ENCODE results near the gene REPS1.
A peak's percentile ranks its signal among the peaks of the same experiment; 100 is the strongest.
"Not testable (repeated sequence)": the region's sequence is repeated elsewhere in the genome, so short reads cannot be mapped to it uniquely, and the experiment has no call there.

REPS1 gene

GRCh38 chr6:138997136-138997535 lies 9.1 kb upstream of the REPS1 start:
- no peak for DNase-seq
- Mint-ChIP-seq H3K4me1 (peaks cover 9% of the 10 kb centered on the region), H3K9me3 (no peaks in the 10 kb centered on the region), H3K4me3 (no peak overlapping the region), H3K36me3 (ENCODE audit: low read depth) (no peaks in the 10 kb centered on the region), H3K27me3 (ENCODE audit: low read depth, poor library complexity) (peaks cover 10% of the 10 kb centered on the region), H3K27ac (no peak overlapping the region)
- TF ChIP-seq CTCF (IDR thresholded peaks at IDR 0.05) = no peak

- H3K9me3 Mint-ChIP-seq = no peaks in the 10 kb centered on the region
- TF ChIP-seq CTCF (IDR thresholded peaks at IDR 0.05) = no peak
- peaks cover 9% of the 10 kb centered on the region for H3K4me1 Mint-ChIP-seq
- H3K36me3 Mint-ChIP-seq (ENCODE audit: low read depth) = no peaks in the 10 kb centered on the region
- peaks cover 10% of the 10 kb centered on the region for H3K27me3 Mint-ChIP-seq (ENCODE audit: low read depth, poor library complexity)
- H3K27ac Mint-ChIP-seq = no peak overlapping the region
- no peak for DNase-seq
- no peak overlapping the region for H3K4me3 Mint-ChIP-seq
Observed at GRCh38 chr6:138996524-138996923, 8.5 kb upstream of the REPS1 start.

- not testable (repeated sequence) for H3K4me3 Mint-ChIP-seq; H3K27ac Mint-ChIP-seq; H3K36me3 Mint-ChIP-seq (ENCODE audit: low read depth); DNase-seq; H3K9me3 Mint-ChIP-seq
- peaks cover 14% of the 10 kb centered on the region for H3K27me3 Mint-ChIP-seq (ENCODE audit: low read depth, poor library complexity)
- peaks cover 24% of the 10 kb centered on the region for H3K4me1 Mint-ChIP-seq
Observed at GRCh38 chr6:138993410-138993809, 5.4 kb upstream of the REPS1 start.

- H3K4me3 Mint-ChIP-seq; H3K9me3 Mint-ChIP-seq; DNase-seq; H3K36me3 Mint-ChIP-seq (ENCODE audit: low read depth); H3K27ac Mint-ChIP-seq: not testable (repeated sequence)
- Mint-ChIP-seq H3K4me1 (peaks cover 25% of the 10 kb centered on the region), H3K27me3 (ENCODE audit: low read depth, poor library complexity) (peaks cover 11% of the 10 kb centered on the region)
Observed at GRCh38 chr6:138992965-138993364, 4.9 kb upstream of the REPS1 start.

- no peak for TF ChIP-seq CTCF (IDR thresholded peaks at IDR 0.05)
- H3K36me3 Mint-ChIP-seq (ENCODE audit: low read depth) = no peaks in the 10 kb centered on the region
- peaks cover 8% of the 10 kb centered on the region for H3K27me3 Mint-ChIP-seq (ENCODE audit: low read depth, poor library complexity)
- no peaks in the 10 kb centered on the region for H3K9me3 Mint-ChIP-seq
- peaks cover 25% of the 10 kb centered on the region for H3K4me1 Mint-ChIP-seq
- H3K4me3 Mint-ChIP-seq = no peak overlapping the region
- H3K27ac Mint-ChIP-seq = no peak overlapping the region
- no peak for DNase-seq
Observed at GRCh38 chr6:138991206-138991605, 3.2 kb upstream of the REPS1 start.

- TF ChIP-seq CTCF (IDR thresholded peaks at IDR 0.05) = no peak
- Mint-ChIP-seq H3K27me3 (ENCODE audit: low read depth, poor library complexity) (peaks cover 4% of the 10 kb centered on the region), H3K4me3 (no peak overlapping the region), H3K27ac (no peak overlapping the region), H3K9me3 (no peaks in the 10 kb centered on the region), H3K36me3 (ENCODE audit: low read depth) (no peaks in the 10 kb centered on the region), H3K4me1 (peaks cover 25% of the 10 kb centered on the region)
- DNase-seq = no peak
Observed at GRCh38 chr6:138989098-138989983, 1.3 kb upstream of the REPS1 start.

- Mint-ChIP-seq H3K27ac (no peak overlapping the region), H3K27me3 (ENCODE audit: low read depth, poor library complexity) (peaks cover 4% of the 10 kb centered on the region), H3K9me3 (no peaks in the 10 kb centered on the region), H3K36me3 (ENCODE audit: low read depth) (no peaks in the 10 kb centered on the region), H3K4me1 (peaks cover 24% of the 10 kb centered on the region), H3K4me3 (peak overlapping the region; percentile 88)
- no peak for DNase-seq
- TF ChIP-seq CTCF (IDR thresholded peaks at IDR 0.05) = peak; percentile 27
Observed at GRCh38 chr6:138988469-138988834, 399 bp upstream of the REPS1 start.
